Mesenchymal stem cell (in vitro differentiated cells and primary cell): Measurements from ENCODE around the gene ALK.

Source experiments
- DNase-seq: peaks from one replicate; pipeline ENCODE4 v3.0.0-alpha.2; 2013
- H2AFZ ChIP-seq: one replicate; pipeline ENCODE4 v1.6.1; 2013; ENCODE audit warnings: low read depth, mild to moderate bottlenecking, control low read depth, inconsistent platforms, low read length, moderate library complexity
- H2AK5ac ChIP-seq: 2 replicates; pipeline ENCODE4 v1.6.1; 2013; ENCODE audit warnings: low read length, moderate library complexity, mild to moderate bottlenecking, inconsistent platforms; ENCODE audit not compliant: severe bottlenecking
- H2BK120ac ChIP-seq: one replicate; pipeline ENCODE4 v1.6.1; 2013; ENCODE audit warnings: low read depth, mild to moderate bottlenecking, inconsistent platforms, low read length, moderate library complexity
- H2BK12ac ChIP-seq, 2 experiments: one replicate each; pipeline ENCODE4 v1.6.1; 2013; ENCODE audit warnings: inconsistent platforms in 2 of 2, low read length in 2 of 2, mild to moderate bottlenecking in 2 of 2, moderate library complexity in 2 of 2, control low read depth in 1 of 2
- H2BK15ac ChIP-seq: one replicate; pipeline ENCODE4 v1.6.1; 2013; ENCODE audit warnings: mild to moderate bottlenecking, low read depth, inconsistent platforms; ENCODE audit not compliant: poor library complexity, severe bottlenecking
- H2BK5ac ChIP-seq: 2 replicates; pipeline ENCODE4 v1.6.1; 2013; ENCODE audit warnings: low read depth, mild to moderate bottlenecking, low read length, control low read depth, inconsistent platforms; ENCODE audit not compliant: poor library complexity, severe bottlenecking
- H3K14ac ChIP-seq, 2 experiments: one replicate each; pipeline ENCODE4 v1.6.1; 2013; ENCODE audit warnings: inconsistent platforms in 2 of 2, low read length in 2 of 2, control low read depth in 1 of 2, mild to moderate bottlenecking in 1 of 2, moderate library complexity in 1 of 2
- H3K18ac ChIP-seq, 2 experiments: one replicate each; pipeline ENCODE4 v1.6.1; 2013; ENCODE audit warnings: inconsistent platforms in 2 of 2, low read length in 2 of 2, control low read depth in 1 of 2, low read depth in 1 of 2, mild to moderate bottlenecking in 1 of 2
- H3K23ac ChIP-seq, 2 experiments: one replicate each; pipeline ENCODE4 v1.6.1; 2013; ENCODE audit warnings: inconsistent platforms in 2 of 2, low read length in 2 of 2, mild to moderate bottlenecking in 2 of 2, moderate library complexity in 2 of 2, control low read depth in 1 of 2
- H3K27ac ChIP-seq: 2 replicates; pipeline ENCODE4 v1.5.1; 2013; ENCODE audit warnings: mild to moderate bottlenecking, moderate library complexity, low read length, control low read depth, inconsistent platforms; ENCODE audit not compliant: poor library complexity, severe bottlenecking
- H3K27me3 ChIP-seq, 2 experiments: 2 replicates each; pipeline versions ENCODE4 v1.6.1 to v1.7.0; 2013; ENCODE audit warnings: low read length in 2 of 2, mild to moderate bottlenecking in 2 of 2, moderate library complexity in 2 of 2, control low read depth in 1 of 2, inconsistent platforms in 1 of 2; ENCODE audit not compliant: control insufficient read depth in 1 of 2, insufficient read depth in 1 of 2
- H3K36me3 ChIP-seq, 2 experiments: 2 replicates each; pipeline versions ENCODE4 v1.6.1 to v1.7.0; 2013; ENCODE audit warnings: low read length in 2 of 2, control low read depth in 1 of 2, inconsistent platforms in 1 of 2, low read depth in 1 of 2, mild to moderate bottlenecking in 1 of 2; ENCODE audit not compliant: insufficient read depth in 2 of 2, control insufficient read depth in 1 of 2
- H3K4ac ChIP-seq, 2 experiments: one replicate each; pipeline ENCODE4 v1.6.1; 2013; ENCODE audit warnings: inconsistent platforms in 2 of 2, low read length in 2 of 2, mild to moderate bottlenecking in 2 of 2, moderate library complexity in 2 of 2, control low read depth in 1 of 2, low read depth in 1 of 2
- H3K4me1 ChIP-seq: 2 replicates; pipeline ENCODE4 v1.6.1; 2013; ENCODE audit warnings: low read depth, low read length, control low read depth; ENCODE audit not compliant: control insufficient read depth, insufficient read depth
- H3K4me2 ChIP-seq: 2 replicates; pipeline ENCODE4 v1.6.1; 2013; ENCODE audit warnings: low read length, mild to moderate bottlenecking, inconsistent platforms; ENCODE audit not compliant: poor library complexity, severe bottlenecking
- H3K4me3 ChIP-seq, 2 experiments: 2 replicates each; pipeline versions ENCODE4 v1.5.1 to v1.7.0; 2013; ENCODE audit warnings: low read length in 2 of 2, mild to moderate bottlenecking in 2 of 2, control low read depth in 1 of 2, low read depth in 1 of 2; ENCODE audit not compliant: insufficient read depth in 1 of 2
- H3K79me1 ChIP-seq: replicated peaks from 2 replicates; pipeline ENCODE4 v1.6.1; 2013; ENCODE audit warnings: mild to moderate bottlenecking, control low read depth, low read length, inconsistent platforms; ENCODE audit not compliant: poor library complexity, severe bottlenecking
- H3K9ac ChIP-seq: 2 replicates; pipeline ENCODE4 v1.7.0; 2013; ENCODE audit warnings: mild to moderate bottlenecking, low read length, moderate library complexity
- H3K9me3 ChIP-seq: 2 replicates; pipeline ENCODE4 v1.7.0; 2013; ENCODE audit warnings: mild to moderate bottlenecking, low read length; ENCODE audit not compliant: control insufficient read depth
- H4K8ac ChIP-seq: one replicate; pipeline ENCODE4 v1.6.1; 2013; ENCODE audit warnings: inconsistent platforms, mild to moderate bottlenecking, low read length, moderate library complexity
- H4K91ac ChIP-seq: one replicate; pipeline ENCODE4 v1.6.1; 2013; ENCODE audit warnings: mild to moderate bottlenecking, low read length, inconsistent platforms
- WGBS: methylation state at CpG from one replicate; pipeline ENCODE4 v1.1.7; 2013; ENCODE audit warnings: mixed read lengths; 5-methylcytosine and 5-hydroxymethylcytosine counted together

Gene ALK

GRCh38 chr2:29644949-29645348, 276.4 kb downstream of the ALK start:
- H3K4me2 ChIP-seq = no peak overlapping the region
- H2AFZ ChIP-seq = no peak overlapping the region
- H3K79me1 ChIP-seq = no peaks in the 10 kb centered on the region
- H3K9ac ChIP-seq = no peak overlapping the region
- H3K27ac ChIP-seq = no peak overlapping the region
- no peak overlapping the region for H2BK15ac ChIP-seq
- peaks cover 33% of the 10 kb centered on the region for H3K9me3 ChIP-seq
- H2BK120ac ChIP-seq = no peak overlapping the region
- H3K4ac ChIP-seq = no peak overlapping the region
- H3K23ac ChIP-seq = no peak overlapping the region
- H3K27me3 ChIP-seq = no peaks in the 10 kb centered on the region
- H4K8ac ChIP-seq = no peak overlapping the region
- H3K4me1 ChIP-seq = no peaks in the 10 kb centered on the region
- H2BK12ac ChIP-seq = no peak overlapping the region
- H2AK5ac ChIP-seq = no peak overlapping the region
- H4K91ac ChIP-seq = no peak overlapping the region
- H2BK5ac ChIP-seq = no peak overlapping the region
- H3K36me3 ChIP-seq = no peaks in the 10 kb centered on the region
- H3K4me3 ChIP-seq = no peak overlapping the region
- DNase-seq = no peak
- WGBS = no CpG with 5 or more reads among the region's 1 CpG
- no peak overlapping the region for H3K14ac ChIP-seq
- H3K18ac ChIP-seq = no peak overlapping the region

- no peak overlapping the region for H2AFZ ChIP-seq
- no peak overlapping the region for H2BK12ac ChIP-seq
- H3K4me3 ChIP-seq = no peak overlapping the region
- H4K91ac ChIP-seq = no peak overlapping the region
- no peak overlapping the region for H2BK120ac ChIP-seq
- no peak overlapping the region for H3K4ac ChIP-seq
- H3K4me2 ChIP-seq = no peak overlapping the region
- H3K9me3 ChIP-seq = peaks cover 16% of the 10 kb centered on the region
- no peak for DNase-seq
- H3K18ac ChIP-seq = no peak overlapping the region
- no peaks in the 10 kb centered on the region for H3K36me3 ChIP-seq
- H2AK5ac ChIP-seq = no peak overlapping the region
- H3K27me3 ChIP-seq = no peaks in the 10 kb centered on the region
- no peaks in the 10 kb centered on the region for H3K79me1 ChIP-seq
- no peak overlapping the region for H2BK15ac ChIP-seq
- H3K14ac ChIP-seq = no peak overlapping the region
- H3K4me1 ChIP-seq = no peaks in the 10 kb centered on the region
- H2BK5ac ChIP-seq = no peak overlapping the region
- H3K27ac ChIP-seq = no peak overlapping the region
- H4K8ac ChIP-seq = no peak overlapping the region
- no peak overlapping the region for H3K9ac ChIP-seq
- H3K23ac ChIP-seq = no peak overlapping the region
Measured at GRCh38 chr2:29643196-29643595, 278.2 kb downstream of the ALK start.

- WGBS = 68% methylated on average over 4 of the region's 5 CpGs
- Histone ChIP-seq H2BK120ac (no peak overlapping the region), H3K14ac (no peak overlapping the region), H3K9me3 (no peaks in the 10 kb centered on the region), H3K27ac (no peak overlapping the region), H4K91ac (no peak overlapping the region), H3K36me3 (no peaks in the 10 kb centered on the region), H2BK15ac (no peak overlapping the region), H3K4me1 (no peaks in the 10 kb centered on the region), H3K18ac (no peak overlapping the region), H2AK5ac (no peak overlapping the region), H2BK12ac (no peak overlapping the region), H3K27me3 (no peaks in the 10 kb centered on the region), H3K4me2 (no peak overlapping the region), H3K9ac (no peak overlapping the region), H4K8ac (no peak overlapping the region), H3K23ac (no peak overlapping the region), H2BK5ac (no peak overlapping the region), H2AFZ (no peak overlapping the region), H3K4ac (no peak overlapping the region), H3K79me1 (no peaks in the 10 kb centered on the region), H3K4me3 (no peak overlapping the region)
- no peak for DNase-seq
Measured at GRCh38 chr2:29640360-29640759, 281.0 kb downstream of the ALK start.

GRCh38 chr2:29638641-29639040, 282.7 kb downstream of the ALK start:
- no peak overlapping the region for H3K14ac ChIP-seq
- no peak overlapping the region for H3K4me3 ChIP-seq
- no peak overlapping the region for H2AFZ ChIP-seq
- no peak overlapping the region for H4K8ac ChIP-seq
- H4K91ac ChIP-seq = no peak overlapping the region
- no peaks in the 10 kb centered on the region for H3K9me3 ChIP-seq
- no peak overlapping the region for H3K23ac ChIP-seq
- WGBS = 93% methylated on average over 2 of the region's 2 CpGs
- H3K18ac ChIP-seq = no peak overlapping the region
- no peak overlapping the region for H2BK120ac ChIP-seq
- H3K36me3 ChIP-seq = no peaks in the 10 kb centered on the region
- H3K4me2 ChIP-seq = no peak overlapping the region
- no peak overlapping the region for H3K27ac ChIP-seq
- H2BK15ac ChIP-seq = no peak overlapping the region
- no peak overlapping the region for H3K4ac ChIP-seq
- DNase-seq = no peak
- H2AK5ac ChIP-seq = no peak overlapping the region
- H3K9ac ChIP-seq = no peak overlapping the region
- H2BK12ac ChIP-seq = no peak overlapping the region
- H3K79me1 ChIP-seq = no peaks in the 10 kb centered on the region
- H3K27me3 ChIP-seq = no peaks in the 10 kb centered on the region
- H3K4me1 ChIP-seq = no peaks in the 10 kb centered on the region
- no peak overlapping the region for H2BK5ac ChIP-seq
